ENCODE results near the gene CCDC3. TPM values are rescaled to one million over a fixed set of nuclear protein-coding genes. Genes with fewer than 3 reads are reported as not detected.

CCDC3 gene
- total RNA-seq, 1 experiment from 2014 or later, result 0.10 TPM

DNA sequence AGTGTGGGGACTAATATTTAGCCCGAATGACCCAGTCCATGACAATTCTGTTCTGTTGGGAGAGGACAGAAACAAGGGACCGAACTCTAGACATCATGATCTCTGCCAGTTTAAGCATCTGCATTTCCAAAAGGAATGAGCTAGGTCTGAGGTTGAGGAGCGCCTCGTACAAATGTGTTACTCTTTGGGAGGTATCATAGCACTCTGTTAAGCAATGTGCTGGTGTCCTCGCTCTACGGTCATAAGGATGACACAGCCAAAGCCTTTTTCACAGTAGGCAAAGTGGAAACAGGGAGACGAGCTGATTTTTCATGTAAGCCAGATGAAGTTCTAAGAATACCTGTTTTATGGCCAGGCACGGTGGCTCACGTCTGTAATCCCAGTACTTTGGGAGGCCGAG lies 15.4 kb upstream of the CCDC3 start:
- ATAC-seq (no peak), DNase-seq (ENCODE audit: low read depth, low spot score) (no peak)
- H3K4me3 ChIP-seq (ENCODE audit: low read depth in 2 of 2, low read length in 2 of 2), result no peak overlapping the region
- H3K36me3 ChIP-seq (ENCODE audit: control insufficient read depth, insufficient read depth, low read length), result no peaks in the 10 kb centered on the region
- POLR2A ChIA-PET, result no interaction called here
- in situ Hi-C loops (cut with HindIII; ENCODE audit: low pct_unique_long_range_greater_than_20kb, low sequenced_read_pairs), result no loop called here
- H3K4me1 ChIP-seq (ENCODE audit: control insufficient read depth, insufficient read depth, low read length), result no peaks in the 10 kb centered on the region
- no peaks in the 10 kb centered on the region for H3K9me3 ChIP-seq (ENCODE audit: control insufficient read depth, insufficient read depth, low read depth, low read length)
- intact Hi-C loops (cut with micrococcal nuclease; ENCODE audit: unreplicated experiment), result no loop called here
- no TSS peak for BruUV-seq (replicated peaks)
- TF ChIP-seq, protein P1, sequence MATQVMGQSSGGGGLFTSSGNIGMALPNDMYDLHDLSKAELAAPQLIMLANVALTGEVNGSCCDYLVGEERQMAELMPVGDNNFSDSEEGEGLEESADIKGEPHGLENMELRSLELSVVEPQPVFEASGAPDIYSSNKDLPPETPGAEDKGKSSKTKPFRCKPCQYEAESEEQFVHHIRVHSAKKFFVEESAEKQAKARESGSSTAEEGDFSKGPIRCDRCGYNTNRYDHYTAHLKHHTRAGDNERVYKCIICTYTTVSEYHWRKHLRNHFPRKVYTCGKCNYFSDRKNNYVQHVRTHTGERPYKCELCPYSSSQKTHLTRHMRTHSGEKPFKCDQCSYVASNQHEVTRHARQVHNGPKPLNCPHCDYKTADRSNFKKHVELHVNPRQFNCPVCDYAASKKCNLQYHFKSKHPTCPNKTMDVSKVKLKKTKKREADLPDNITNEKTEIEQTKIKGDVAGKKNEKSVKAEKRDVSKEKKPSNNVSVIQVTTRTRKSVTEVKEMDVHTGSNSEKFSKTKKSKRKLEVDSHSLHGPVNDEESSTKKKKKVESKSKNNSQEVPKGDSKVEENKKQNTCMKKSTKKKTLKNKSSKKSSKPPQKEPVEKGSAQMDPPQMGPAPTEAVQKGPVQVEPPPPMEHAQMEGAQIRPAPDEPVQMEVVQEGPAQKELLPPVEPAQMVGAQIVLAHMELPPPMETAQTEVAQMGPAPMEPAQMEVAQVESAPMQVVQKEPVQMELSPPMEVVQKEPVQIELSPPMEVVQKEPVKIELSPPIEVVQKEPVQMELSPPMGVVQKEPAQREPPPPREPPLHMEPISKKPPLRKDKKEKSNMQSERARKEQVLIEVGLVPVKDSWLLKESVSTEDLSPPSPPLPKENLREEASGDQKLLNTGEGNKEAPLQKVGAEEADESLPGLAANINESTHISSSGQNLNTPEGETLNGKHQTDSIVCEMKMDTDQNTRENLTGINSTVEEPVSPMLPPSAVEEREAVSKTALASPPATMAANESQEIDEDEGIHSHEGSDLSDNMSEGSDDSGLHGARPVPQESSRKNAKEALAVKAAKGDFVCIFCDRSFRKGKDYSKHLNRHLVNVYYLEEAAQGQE (IDR thresholded peaks at IDR 0.05; ENCODE audit: insufficient read depth in 1 of 2, low read depth in 2 of 2, low read length in 1 of 2), result no peak
- no peak for TF ChIP-seq TCF7L2 (IDR thresholded peaks at IDR 0.05; ENCODE audit: low read depth, low read length)
- TF ChIP-seq POLR2AphosphoS5 (IDR thresholded peaks at IDR 0.05; ENCODE audit: low read depth, low read length), result no peak
- no peak for TF ChIP-seq SIN3A (IDR thresholded peaks at IDR 0.05; ENCODE audit: borderline replicate concordance, insufficient read depth, low read depth, low read length)
- TF ChIP-seq, protein P2, sequence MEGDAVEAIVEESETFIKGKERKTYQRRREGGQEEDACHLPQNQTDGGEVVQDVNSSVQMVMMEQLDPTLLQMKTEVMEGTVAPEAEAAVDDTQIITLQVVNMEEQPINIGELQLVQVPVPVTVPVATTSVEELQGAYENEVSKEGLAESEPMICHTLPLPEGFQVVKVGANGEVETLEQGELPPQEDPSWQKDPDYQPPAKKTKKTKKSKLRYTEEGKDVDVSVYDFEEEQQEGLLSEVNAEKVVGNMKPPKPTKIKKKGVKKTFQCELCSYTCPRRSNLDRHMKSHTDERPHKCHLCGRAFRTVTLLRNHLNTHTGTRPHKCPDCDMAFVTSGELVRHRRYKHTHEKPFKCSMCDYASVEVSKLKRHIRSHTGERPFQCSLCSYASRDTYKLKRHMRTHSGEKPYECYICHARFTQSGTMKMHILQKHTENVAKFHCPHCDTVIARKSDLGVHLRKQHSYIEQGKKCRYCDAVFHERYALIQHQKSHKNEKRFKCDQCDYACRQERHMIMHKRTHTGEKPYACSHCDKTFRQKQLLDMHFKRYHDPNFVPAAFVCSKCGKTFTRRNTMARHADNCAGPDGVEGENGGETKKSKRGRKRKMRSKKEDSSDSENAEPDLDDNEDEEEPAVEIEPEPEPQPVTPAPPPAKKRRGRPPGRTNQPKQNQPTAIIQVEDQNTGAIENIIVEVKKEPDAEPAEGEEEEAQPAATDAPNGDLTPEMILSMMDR (IDR thresholded peaks at IDR 0.05), result no peak
- H3K27me3 ChIP-seq (ENCODE audit: control insufficient read depth, insufficient read depth, low read length), result no peaks in the 10 kb centered on the region; the same call in 1 of the 2 replicates
- CTCF ChIA-PET, result no interaction called here
- no peak overlapping the region for H3K27ac ChIP-seq (ENCODE audit: low read length)

DNA sequence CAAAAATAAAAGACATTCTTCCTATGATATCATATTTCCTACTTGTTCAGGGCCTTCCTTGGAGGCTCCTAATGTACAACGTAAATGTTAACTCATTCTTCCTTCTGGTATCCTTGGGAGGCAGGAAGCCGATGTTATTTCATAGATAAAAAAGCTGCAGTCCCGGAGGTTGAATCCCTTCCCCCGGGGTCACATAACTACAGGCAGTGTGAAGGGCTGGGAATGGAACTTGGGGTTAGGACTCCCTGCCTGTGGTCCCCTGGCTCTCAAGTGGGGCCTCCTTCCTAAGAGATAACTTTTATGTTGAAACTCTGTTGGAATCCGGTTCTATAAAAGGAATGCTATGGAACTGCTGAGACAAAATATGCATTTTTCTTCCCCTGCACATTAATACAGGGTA lies 14.9 kb upstream of the CCDC3 start:
- H3K9me3 ChIP-seq (ENCODE audit: control insufficient read depth, insufficient read depth, low read depth, low read length), result no peaks in the 10 kb centered on the region
- no peak for DNase-seq (ENCODE audit: low read depth, low spot score)
- TF ChIP-seq, protein P2 (IDR thresholded peaks at IDR 0.05), result no peak
- TF ChIP-seq, protein P1 (IDR thresholded peaks at IDR 0.05; ENCODE audit: insufficient read depth in 1 of 2, low read depth in 2 of 2, low read length in 1 of 2), result no peak
- TF ChIP-seq TCF7L2 (IDR thresholded peaks at IDR 0.05; ENCODE audit: low read depth, low read length), result no peak
- no peak for TF ChIP-seq SIN3A (IDR thresholded peaks at IDR 0.05; ENCODE audit: borderline replicate concordance, insufficient read depth, low read depth, low read length)
- no peak for TF ChIP-seq POLR2AphosphoS5 (IDR thresholded peaks at IDR 0.05; ENCODE audit: low read depth, low read length)
- no peak for ATAC-seq
- in situ Hi-C loops (cut with HindIII; ENCODE audit: low pct_unique_long_range_greater_than_20kb, low sequenced_read_pairs) (no loop called here), intact Hi-C loops (cut with micrococcal nuclease; ENCODE audit: unreplicated experiment) (no loop called here)
- no peak overlapping the region for H3K27ac ChIP-seq (ENCODE audit: low read length)
- H3K27me3 ChIP-seq (ENCODE audit: control insufficient read depth, insufficient read depth, low read length), result no peaks in the 10 kb centered on the region; the same call in 1 of the 2 replicates
- no peaks in the 10 kb centered on the region for H3K36me3 ChIP-seq (ENCODE audit: control insufficient read depth, insufficient read depth, low read length)
- ChIA-PET POLR2A (no interaction called here), CTCF (interaction anchor here (0.7 kb wide), 1 partner anchor 45 kb away, joined by 8 read pairs; no protein-coding TSS in a partner anchor)
- BruUV-seq (replicated peaks), result no TSS peak
- no peaks in the 10 kb centered on the region for H3K4me1 ChIP-seq (ENCODE audit: control insufficient read depth, insufficient read depth, low read length)
- no peak overlapping the region for H3K4me3 ChIP-seq (ENCODE audit: low read depth in 2 of 2, low read length in 2 of 2)

All from Panc1 (cell line).